Parathyroid adenoma (tissue), 2 donors: ENCODE data around the gene ACTR5.

Experiments used
- H2AFZ ChIP-seq: fragments of 300-600 bp; sonication (generic); one replicate; pipeline ENCODE4 v1.7.0; 2017; ENCODE audit warnings: antibody characterized with exemption, mild to moderate bottlenecking
- H3K27ac ChIP-seq: fragments of 300-600 bp; sonication (generic); one replicate; pipeline ENCODE4 v1.7.0; 2017
- H3K27me3 ChIP-seq: fragments of 300-600 bp; sonication (generic); one replicate; pipeline ENCODE4 v1.7.0; 2017; ENCODE audit warnings: low read length; ENCODE audit not compliant: control insufficient read depth, insufficient read depth
- H3K36me3 ChIP-seq: fragments of 300-600 bp; sonication (generic); one replicate; pipeline ENCODE4 v1.7.0; 2017; ENCODE audit warnings: low read length; ENCODE audit not compliant: control insufficient read depth, insufficient read depth
- H3K4me1 ChIP-seq: fragments of 300-600 bp; sonication (generic); one replicate; pipeline ENCODE4 v1.7.0; 2017; ENCODE audit warnings: control low read depth
- H3K4me2 ChIP-seq: fragments of 300-600 bp; sonication (generic); one replicate; pipeline ENCODE4 v1.7.0; 2017; ENCODE audit warnings: low read length
- H3K4me3 ChIP-seq: fragments of 300-600 bp; sonication (generic); one replicate; pipeline ENCODE4 v1.7.0; 2017; ENCODE audit warnings: low read depth, low read length
- H3K79me2 ChIP-seq: fragments of 300-600 bp; sonication (generic); one replicate; pipeline ENCODE4 v1.7.0; 2017; ENCODE audit warnings: control low read depth
- H3K9ac ChIP-seq: fragments of 300-600 bp; sonication (generic); one replicate; pipeline ENCODE4 v1.7.0; 2017; ENCODE audit warnings: mild to moderate bottlenecking
- H3K9me3 ChIP-seq: fragments of 300-600 bp; sonication (generic); one replicate; pipeline ENCODE4 v1.7.0; 2017; ENCODE audit warnings: low read length; ENCODE audit not compliant: control insufficient read depth
- CTCF ChIP-seq: fragments of 300-600 bp; sonication (generic); IDR thresholded peaks from one replicate; pipeline ENCODE4 v1.7.0; 2017; ENCODE audit warnings: antibody characterized with exemption, mild to moderate bottlenecking
- donor health status: primary hyperparathyroidism.

The ACTR5 gene

DNA sequence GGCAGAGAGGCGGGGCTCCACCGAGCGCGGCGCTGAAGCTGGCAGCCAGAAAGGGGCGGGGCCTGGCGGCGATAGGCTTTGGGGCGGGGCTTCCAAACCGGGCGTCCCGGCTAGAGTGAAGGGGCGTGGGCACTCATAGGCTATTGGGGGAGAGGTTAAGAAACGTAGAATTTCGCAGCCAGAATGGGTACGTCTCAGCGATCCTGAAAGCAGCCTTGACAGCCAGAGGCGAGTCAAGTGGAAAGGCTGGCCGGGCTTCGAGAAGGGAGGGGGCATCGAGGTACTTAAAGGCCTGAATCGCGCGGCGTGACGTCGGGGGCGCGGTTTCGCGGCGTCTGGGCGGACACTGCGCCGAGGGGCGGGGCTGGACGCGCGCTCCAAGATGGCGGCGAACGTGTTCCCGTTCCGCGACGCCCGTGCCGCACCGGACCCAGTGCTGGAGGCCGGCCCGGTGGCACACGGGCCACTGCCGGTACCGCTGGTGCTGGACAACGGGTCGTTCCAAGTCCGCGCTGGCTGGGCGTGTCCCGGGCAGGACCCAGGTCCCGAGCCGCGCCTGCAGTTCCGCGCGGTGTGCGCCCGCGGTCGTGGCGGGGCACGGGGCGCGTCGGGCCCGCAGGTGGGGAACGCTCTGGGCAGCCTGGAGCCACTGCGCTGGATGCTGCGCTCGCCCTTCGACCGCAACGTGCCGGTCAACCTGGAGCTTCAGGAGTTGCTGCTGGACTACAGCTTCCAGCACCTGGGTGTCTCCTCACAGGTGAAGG is at the start of gene ACTR5:
Gene ACTR5, plus strand, starts transcription at position 364 of the 764 bp plus-strand sequence. Its CDS starts 19 bp downstream, at position 383.
- no peak for TF ChIP-seq CTCF
- peaks cover 3% of the 10 kb centered on the region for H3K79me2 ChIP-seq
- H3K9ac ChIP-seq, result no peak within 1 kb of the TSS
- no peaks in the 10 kb centered on the region for H3K36me3 ChIP-seq
- H3K9me3 ChIP-seq, result no peaks in the 10 kb centered on the region
- no peaks in the 10 kb centered on the region for H3K27me3 ChIP-seq
- H3K4me3 ChIP-seq, result peak within 1 kb of the TSS; percentile 84
- peak within 1 kb of the TSS; percentile 100 for H2AFZ ChIP-seq
- peak within 1 kb of the TSS; percentile 92 for H3K27ac ChIP-seq
- peaks cover 6% of the 10 kb centered on the region for H3K4me1 ChIP-seq
- peak within 1 kb of the TSS; percentile 82 for H3K4me2 ChIP-seq

- no peak for TF ChIP-seq CTCF
- Histone ChIP-seq H3K9ac (no peak overlapping the region), H3K79me2 (no peaks in the 10 kb centered on the region), H3K9me3 (no peaks in the 10 kb centered on the region), H3K4me1 (no peaks in the 10 kb centered on the region), H3K4me3 (no peak overlapping the region), H2AFZ (no peak overlapping the region), H3K4me2 (no peak overlapping the region), H3K36me3 (no peaks in the 10 kb centered on the region), H3K27ac (no peak overlapping the region), H3K27me3 (no peaks in the 10 kb centered on the region)
These were observed 49.7 kb upstream of the ACTR5 start for GRCh38 chr20:38698541-38698940.

DNA sequence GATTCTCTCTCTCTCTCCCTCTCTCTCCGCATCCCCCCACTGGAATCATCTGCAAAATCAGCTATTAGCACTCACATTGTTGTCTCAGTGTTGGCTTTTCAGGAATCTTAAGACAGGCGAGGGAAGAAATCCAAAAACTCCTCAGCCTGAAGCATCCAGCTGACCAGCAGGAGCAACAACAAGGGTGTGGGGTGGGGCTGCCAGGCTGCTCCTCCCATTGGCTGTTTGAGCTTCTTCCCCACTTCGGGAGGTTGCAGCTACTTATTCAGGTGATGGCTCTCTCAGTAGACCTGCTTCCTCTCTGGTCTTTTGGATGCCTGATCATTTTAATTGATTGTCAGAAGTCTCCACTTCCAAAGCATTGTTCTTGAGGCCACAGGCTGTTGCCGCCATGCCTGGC is 48.1 kb upstream of the ACTR5 start:
- H3K27me3 ChIP-seq, result no peaks in the 10 kb centered on the region
- no peak overlapping the region for H3K27ac ChIP-seq
- no peaks in the 10 kb centered on the region for H3K9me3 ChIP-seq
- H3K9ac ChIP-seq, result no peak overlapping the region
- H2AFZ ChIP-seq, result no peak overlapping the region
- H3K4me2 ChIP-seq, result no peak overlapping the region
- no peaks in the 10 kb centered on the region for H3K79me2 ChIP-seq
- H3K36me3 ChIP-seq, result no peaks in the 10 kb centered on the region
- no peak overlapping the region for H3K4me3 ChIP-seq
- TF ChIP-seq CTCF, result no peak
- no peaks in the 10 kb centered on the region for H3K4me1 ChIP-seq

DNA sequence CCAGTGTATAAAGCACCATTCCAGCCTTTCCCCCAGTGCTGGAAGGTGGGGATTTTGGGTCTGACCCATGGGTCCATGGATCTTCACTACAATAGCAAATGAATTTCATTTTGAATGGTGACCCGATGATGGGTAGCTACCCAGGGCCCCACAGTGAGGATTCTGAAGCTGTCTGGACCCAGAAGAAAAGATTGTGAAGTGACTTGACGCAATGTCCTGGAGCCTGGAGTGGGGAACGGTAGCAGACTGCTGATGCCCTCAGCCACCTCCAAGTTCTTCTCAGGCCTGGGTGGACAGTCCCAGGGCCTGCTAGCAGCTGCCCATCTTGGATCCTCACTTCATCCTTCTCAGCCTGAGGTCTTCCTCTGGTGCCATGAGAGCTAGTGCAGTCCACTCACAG is 47.3 kb upstream of the ACTR5 start:
- Histone ChIP-seq H3K36me3 (no peaks in the 10 kb centered on the region), H3K79me2 (no peaks in the 10 kb centered on the region), H3K4me2 (no peak overlapping the region), H3K27ac (no peak overlapping the region), H3K9ac (no peak overlapping the region), H3K4me3 (no peak overlapping the region), H3K27me3 (no peaks in the 10 kb centered on the region), H2AFZ (no peak overlapping the region), H3K9me3 (no peaks in the 10 kb centered on the region), H3K4me1 (no peaks in the 10 kb centered on the region)
- no peak for TF ChIP-seq CTCF

DNA sequence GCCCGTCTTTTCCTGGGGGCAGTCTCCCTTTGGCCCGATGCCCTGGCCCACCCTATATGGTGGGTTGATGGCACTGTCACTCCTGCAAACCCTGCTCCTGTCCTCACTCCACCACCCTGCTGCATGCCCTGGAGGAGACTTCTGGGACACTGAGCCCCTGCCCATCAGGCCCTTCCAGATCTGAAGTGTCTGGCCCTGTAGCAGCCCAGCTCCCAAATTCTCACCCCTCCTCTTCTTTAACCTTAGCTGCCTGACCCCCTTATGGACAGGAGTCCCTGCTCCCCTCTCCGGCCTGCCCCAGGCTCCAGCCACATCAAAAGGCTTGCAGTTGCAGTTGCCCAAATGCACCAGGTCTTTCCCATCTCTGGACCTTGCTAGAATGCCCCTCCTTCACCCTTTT is 44.7 kb upstream of the ACTR5 start:
- no peak overlapping the region for H3K9ac ChIP-seq
- H3K36me3 ChIP-seq, result no peaks in the 10 kb centered on the region
- no peaks in the 10 kb centered on the region for H3K4me1 ChIP-seq
- no peaks in the 10 kb centered on the region for H3K27me3 ChIP-seq
- TF ChIP-seq CTCF, result no peak
- no peak overlapping the region for H3K4me3 ChIP-seq
- H3K27ac ChIP-seq, result no peak overlapping the region
- no peaks in the 10 kb centered on the region for H3K79me2 ChIP-seq
- H3K9me3 ChIP-seq, result no peaks in the 10 kb centered on the region
- H3K4me2 ChIP-seq, result no peak overlapping the region
- no peak overlapping the region for H2AFZ ChIP-seq
